T-helper 9 cell (primary cell): ENCODE data around the gene FAM240A.
"Not testable (repeated sequence)": the region's sequence is repeated elsewhere in the genome, so short reads cannot be mapped to it uniquely, and the experiment has no call there.

Source experiments
- DNase-seq: peaks from one replicate; pipeline ENCODE4 v3.0.0-alpha.2; 2020

The FAM240A gene

DNA sequence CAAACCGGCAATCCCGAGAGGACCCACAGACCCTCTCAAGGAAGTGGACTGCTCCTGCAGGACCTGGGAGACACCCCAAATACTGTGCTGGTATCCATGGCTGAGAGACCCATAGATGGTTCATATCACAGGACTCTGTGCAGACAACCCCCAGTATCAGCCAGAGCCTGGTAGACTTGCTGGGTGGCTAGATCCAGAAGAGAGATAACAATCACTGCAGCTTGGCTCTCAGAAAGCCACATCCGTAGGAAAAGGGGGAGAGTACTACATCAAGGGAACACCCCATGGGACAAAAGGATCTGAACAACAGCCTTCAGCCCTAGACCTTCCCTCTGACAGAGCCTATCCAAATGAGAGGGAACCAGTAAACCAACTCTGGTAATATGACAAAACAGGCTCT, 25.1 kb upstream of the FAM240A start:
- not testable (repeated sequence) for DNase-seq

DNA sequence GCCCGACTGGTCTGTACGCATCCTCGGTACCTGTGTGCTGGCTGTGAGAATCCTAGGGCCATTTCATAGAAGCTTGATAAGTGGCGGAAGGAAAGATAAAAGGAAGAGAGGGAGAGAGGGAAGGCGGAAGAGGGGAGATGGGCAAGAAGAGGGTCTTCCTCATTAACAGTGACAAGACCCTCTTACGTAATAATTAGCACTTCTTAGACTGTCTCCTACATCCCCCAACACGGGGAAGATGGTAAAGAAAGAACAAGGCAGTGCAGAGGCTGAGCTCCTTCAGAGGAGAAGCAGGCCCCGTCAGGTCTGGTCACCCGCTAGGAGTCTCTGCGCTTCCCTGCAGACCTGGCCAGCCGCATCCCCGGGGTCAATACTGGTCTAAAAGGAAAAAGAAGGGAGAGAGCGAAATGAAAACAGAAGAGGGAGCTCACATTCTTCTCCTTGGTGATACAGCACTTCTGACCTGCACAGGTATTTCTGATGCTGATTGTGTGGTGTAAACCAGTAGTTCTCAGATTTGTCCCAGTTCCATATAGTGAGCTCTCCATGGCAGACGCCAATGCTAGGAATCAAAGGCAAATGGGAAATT, 19.0 kb upstream of the FAM240A start:
- DNase-seq, result no peak

DNA sequence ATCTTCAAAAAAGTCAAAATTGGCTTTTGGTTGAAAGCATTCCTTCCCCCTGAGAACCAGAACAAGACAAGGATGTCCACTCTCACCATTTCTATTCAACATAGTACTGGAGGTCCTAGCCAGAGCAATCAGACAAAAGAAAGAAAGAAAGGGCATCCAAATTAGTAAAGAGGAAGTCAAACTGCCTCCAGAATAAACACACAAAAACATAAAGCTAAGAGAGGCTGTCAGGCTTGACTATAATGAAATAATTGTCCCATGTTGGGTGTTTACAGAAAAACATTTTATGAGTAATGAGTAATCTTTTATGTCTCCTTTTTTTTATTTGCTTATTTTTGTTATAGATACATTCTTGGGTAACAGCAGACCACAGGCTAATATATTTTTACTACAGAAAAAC, 18.3 kb upstream of the FAM240A start:
- no peak for DNase-seq

DNA sequence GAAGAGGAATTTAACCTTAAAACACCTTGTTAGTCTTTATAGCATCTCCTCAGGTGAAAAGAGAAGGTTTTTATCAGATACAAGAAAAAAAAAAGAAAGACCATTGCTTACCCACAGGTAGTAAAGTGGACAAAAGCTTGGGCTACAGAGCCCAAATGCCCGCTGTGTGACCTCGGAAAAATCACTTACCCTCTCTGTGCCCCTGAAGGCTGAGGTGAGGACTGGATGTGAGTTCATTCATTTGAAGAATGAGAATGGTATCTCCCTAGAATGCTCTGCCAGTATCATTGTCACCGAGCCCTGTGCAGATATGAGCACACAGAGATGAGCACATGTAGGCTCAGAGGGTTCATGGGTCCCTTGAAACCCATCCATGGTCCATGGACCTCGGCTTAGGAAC, 17.6 kb upstream of the FAM240A start:
- no peak for DNase-seq

DNA sequence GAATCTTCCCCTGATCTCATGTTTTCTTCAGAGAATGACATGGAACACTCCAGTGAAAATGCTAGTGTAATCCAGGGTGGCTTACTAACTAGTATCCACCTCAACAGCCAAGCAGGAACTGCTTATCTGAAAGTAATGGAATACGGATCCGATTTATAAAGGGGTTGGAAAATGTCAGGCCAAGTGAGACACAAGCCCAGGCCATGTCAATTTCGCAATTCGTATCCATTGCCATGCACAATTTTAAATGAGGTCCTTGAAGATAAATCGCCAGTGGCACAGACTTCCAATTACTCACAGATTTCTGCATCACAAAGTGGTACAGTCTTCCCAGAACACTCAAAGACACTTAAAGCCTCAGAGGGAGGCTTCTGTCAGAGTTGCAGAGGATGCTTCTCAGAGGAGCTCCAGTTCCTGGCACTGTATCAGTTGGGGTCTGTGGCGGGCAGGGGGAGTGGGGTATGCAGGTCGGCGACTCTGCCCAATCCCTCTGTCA, 16.5 kb upstream of the FAM240A start:
- DNase-seq, result no peak

DNA sequence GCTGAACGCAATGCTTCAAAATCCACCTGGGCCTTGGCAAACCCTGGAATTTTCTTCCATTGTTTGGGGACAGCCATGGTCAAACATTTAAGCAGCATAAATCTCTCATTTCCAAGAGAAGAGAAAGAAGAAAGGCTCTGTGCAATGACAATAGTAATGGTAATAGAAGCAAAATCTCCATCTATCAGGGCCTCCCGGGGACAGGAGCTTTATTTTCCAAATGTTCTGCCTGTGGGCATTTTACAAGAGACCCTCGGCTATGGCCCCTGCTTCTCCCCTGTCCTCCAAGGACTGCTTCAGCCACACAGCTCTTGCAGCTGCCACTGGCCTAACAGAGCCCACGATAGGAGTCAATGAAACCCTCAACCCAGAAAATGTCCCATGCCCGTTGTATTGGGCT, 12.7 kb upstream of the FAM240A start:
- DNase-seq, result no peak

DNA sequence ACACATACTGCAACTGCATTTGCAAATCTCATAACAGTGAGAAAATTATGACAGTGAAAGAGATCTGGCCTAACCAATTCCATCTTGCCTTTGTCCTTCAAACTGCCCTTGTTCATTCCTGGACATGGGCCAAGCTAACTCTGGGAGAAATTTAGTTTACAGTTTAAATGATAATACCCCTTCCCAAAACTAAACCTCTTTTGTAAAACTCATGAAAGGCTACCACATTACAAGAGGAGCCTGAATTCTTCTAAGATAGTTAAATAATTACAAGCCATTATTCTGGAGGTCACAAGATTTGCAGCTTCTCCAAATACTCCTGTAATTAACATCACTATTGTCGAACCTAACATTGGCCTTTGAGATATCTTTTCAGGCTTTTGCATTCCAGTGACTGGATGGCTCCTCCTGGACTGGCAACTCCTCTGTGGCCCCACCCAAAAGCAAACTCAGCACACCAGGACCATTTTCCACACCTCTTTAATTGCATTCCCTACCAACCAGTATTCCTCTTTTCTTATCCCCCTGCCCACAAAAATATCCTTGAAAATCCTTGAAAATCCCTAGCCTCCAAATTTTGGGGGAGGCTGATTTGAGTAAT, 8.8 kb upstream of the FAM240A start:
- DNase-seq, result no peak

DNA sequence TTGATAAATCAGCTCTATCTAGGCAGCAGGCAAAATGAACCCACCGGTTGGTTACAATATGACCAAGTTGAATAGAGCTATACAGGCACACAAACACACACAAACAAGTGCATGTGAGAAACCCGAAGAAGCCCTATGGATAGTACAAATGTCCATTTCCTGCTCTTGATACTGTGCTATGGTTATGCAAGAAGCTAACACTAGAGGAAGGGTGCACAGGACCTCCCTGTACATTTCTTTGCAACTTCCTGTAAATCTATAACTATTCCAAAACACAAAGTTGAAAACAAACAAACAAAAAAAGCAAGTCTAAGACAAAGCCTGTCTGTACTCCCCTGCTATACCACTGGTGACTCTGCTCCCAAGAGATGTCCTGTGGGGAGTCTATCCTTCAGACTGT, 8.2 kb upstream of the FAM240A start:
- DNase-seq, result no peak

DNA sequence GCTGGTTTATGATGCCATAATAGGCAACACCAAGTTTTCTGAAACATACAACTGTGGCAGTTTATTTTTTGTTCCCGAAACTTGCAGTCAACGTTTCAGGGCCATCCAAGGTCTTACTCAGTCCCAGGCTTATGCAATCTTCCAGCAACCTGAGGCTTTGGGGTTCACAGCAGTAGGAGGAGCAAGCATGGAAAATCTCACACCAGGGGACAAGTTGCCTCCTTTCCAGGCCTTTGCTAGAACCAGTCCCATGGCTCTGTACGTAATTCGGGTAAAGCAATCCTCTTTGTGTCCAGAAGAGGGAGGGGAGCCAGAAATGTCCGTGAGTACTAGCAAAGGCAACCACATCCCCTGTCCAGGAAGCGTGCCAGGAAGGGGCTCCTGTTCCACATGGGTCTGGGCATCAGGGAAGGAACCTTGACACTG, 4.7 kb upstream of the FAM240A start:
- no peak for DNase-seq

DNA sequence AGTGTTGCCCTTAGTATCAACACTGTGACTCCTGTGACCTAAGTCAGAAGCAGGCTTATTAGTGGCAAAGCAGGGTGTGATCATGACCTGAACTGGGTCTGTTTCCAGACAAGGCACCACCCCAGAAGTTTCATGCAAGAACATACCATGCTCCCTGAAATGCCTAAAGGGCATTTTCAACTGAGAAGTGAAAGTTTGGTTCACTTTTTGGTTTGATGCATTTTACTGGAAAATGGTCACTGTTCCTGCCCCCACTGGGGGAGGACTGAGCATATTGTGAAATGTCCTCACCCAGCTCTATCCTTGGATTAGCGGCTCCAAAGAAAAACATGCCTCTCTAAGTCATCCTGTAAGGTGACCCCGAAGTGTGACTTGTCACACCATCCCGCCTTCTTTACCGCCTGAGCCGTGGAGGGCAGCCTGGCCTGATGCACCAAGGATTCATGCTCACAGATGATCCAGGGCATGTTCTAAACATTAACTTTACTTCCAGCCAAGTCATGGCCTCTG, 3.1 kb upstream of the FAM240A start:
- DNase-seq, result no peak

DNA sequence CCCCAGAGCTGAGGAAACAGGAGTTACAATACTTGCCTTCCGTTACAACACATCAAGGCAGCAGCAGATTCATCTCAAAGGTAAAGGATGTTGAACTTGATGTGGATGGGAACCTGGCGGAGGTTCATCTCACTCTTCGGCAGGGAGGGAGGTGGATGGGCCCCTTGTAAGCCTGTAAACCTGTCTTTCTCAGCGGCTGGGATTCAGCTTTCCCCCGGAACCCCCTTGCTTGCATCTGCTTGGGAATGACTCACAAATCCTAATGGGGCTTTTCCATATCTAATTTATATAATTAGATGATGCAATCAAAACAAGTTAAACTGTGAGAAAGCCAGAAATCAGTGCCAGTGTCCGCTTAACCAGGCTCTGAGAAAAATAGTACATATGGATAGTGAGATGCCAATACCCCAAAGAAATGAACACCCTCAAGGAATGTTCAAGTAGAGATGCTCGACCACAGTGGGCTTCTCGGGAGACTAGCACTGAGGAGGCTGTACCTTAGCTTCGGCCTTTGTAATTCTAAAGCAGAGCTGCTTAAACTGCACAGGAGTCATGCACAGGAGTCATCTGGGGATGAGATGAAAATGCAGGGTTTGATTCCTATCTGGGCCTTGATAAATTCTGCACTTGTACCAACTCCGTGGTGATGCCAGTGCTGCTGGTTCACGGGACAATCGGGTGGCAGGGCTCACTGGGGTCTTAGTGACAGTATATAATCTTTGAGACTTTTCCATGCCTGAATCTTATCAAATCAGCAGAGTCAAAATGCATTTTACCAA, 2.2 kb upstream of the FAM240A start:
- no peak for DNase-seq

DNA sequence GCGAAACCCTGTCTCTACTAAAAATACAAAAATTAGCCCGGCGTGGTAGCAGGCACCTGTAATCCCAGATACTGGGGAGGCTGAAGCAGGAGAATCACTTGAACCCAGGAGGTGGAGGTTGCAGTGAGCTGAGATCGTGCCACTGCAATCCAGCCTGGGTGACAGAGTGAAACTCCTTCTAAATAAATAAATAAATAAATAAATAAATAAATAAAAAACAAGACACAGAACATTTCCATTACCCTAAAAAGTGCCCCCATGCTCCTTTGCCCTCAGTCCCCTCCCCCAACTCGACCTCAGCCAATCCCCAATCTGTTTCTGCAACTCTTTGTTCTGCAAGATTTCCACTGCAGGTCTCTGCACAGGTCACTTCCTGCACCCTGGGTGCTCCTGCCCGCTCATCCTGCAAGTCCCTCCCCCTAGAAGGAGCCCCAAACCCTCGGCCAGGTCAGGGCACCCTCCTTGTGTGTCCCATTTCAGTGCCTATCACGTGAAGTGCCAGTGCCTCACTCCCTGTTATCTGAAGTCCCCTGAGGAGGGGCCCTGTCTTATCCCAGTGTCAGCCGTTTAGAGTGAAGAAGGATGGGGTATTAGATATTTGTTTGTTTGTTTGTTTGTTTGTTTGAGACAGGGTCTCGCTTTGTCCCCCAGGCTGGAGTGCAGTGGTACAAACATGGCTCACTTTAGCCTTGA, 1.1 kb downstream of the FAM240A start:
- DNase-seq, result no peak

DNA sequence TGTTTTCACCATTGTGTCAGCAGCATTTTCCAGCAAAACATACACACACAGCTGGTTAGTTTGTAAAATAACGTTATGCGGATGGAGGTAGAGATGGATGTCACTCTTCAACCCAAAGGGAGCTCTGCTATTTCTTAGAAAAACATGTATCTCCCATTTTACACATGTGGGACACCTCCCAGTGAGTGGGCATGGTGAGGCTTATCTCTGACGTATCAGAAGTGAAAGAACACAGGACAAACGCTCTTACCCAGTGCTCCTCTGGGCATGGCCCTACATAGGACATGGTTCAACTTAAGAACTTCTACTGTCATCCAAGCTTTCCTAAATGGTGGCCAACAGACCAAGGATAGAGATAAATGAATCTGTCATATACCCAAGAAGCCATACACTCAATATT, 2.1 kb downstream of the FAM240A start:
- no peak for DNase-seq

DNA sequence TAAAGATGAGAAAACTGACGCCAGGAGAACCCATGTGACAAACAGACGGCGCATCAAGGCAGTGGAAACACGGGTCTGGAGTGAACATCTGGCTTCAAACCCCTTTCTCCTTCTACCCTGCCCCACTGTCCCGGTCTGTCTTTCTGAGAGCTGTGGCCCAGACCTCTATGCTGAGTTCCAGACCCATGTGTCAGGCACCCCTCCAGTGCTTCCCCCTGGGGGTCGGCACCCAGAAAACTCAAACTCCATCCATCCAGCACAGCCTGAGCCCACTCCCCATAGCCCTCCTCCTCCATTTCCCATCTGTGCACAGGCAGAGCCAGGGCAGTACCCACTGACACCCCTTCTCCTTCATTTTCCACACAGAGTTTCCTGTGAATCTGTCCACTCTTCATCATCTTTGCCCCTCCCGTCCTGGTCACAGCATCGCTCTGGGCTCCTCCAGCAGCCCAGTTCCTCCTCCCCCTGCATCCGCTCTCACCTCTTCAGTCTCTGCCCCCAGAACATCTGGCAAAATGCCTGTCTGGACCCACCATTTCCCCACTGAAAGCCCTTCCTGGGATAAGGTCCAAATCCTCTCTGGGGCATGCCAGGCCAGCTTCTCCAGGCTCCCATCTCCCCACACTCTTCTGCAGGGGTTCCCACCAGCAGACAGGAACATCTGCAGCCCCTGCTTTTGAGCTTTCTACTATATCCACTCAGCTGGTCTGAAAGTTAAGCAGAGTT, 2.9 kb downstream of the FAM240A start:
- DNase-seq, result no peak

DNA sequence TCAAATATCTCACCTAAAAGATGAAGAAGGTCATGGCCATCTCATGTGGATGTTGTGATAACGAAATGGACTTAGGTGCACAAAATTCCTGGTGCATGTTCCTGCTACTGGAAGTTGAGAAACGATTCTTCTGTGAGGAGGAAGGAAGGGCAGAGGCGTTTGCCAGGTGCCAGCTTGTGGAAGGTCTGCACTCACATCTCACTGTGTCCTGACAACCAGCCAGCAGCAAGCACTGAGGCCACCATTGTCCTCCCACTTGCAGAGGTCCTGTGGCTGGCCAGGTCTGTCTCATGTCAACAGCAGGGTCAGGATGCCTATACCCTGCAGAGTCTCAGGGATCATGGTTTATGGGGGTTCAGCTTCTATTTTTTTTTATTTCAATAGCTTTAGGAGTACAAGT, 3.7 kb downstream of the FAM240A start:
- DNase-seq, result no peak

DNA sequence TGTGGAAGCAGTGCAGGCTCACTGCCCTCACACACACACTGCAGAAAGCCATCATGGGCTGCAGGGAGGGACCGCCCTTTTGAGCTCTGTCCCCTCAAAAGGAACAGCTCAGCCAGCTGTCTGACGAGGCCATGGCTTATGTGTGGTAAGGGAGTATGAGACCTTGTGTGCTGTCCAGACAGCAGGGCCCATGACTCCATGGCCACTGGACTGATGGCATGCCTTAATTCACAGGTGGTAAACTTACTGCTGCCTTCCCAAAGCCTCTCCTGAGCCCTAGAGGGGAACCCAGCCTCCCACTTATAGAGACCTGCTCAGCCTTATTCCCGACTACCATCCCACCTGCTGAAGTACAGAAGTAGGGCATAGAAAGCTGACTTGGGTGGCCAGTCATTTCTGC, 5.6 kb downstream of the FAM240A start:
- no peak for DNase-seq

DNA sequence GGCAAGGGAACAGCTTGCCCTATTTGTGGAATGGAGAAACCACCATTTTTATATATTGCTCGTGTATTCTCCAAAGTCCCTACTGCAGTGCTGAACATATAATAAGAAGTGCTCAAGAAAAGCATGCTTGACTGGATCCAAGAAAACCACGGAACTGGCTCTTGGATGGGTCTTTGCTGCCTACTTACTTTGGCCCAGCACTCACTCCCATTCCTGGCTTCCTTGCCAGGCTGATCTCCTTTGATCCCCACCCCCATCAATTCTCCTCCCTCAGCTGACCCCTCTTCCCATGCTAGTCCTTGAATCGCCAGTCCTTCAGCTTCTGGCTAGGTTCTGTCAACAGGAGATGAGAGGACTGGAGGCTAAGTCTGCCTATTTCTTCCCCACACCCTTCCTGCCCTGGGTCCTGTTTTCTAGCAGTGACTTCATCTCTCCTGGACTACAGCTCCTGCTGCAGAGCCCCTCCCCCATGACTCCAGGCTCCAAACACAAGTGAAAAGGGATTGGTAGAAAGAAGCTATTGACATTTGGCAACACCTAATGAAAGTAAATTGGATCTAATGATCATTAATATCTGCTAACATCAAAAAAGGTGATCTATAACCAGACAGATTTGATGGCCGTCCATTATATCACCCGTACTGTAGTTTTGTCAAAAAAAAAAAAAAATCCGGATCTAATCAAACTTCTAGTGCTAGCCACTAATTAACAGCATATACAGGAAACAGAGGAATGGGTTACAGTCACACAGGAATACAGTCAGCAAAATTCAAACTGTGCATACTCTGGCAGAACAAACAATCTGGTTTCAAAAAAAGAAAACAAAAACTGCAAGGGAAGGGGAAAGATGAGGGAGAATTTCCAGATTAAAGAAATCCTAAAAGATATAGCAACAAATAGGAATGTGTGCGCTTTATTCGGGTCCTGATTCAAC, 7.8 kb downstream of the FAM240A start:
- no peak for DNase-seq

DNA sequence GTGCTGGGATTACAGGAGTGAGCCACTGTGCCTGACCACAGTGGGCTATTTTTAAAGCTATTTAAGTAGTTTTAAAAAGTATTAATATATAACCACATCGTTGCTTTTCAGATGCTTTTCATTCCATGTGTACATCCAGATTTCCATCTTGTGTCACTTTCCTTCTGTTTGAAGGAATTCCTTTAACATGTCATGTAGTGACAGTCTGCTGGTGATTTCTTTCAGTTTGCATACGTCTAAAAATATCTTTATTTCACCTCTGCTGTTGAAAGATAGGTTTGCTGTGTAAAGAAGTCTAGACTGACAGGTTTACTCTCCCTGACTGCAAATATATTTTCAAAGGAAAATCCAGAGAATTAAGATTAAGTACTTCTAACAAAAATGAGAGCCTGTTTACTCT, 12.2 kb downstream of the FAM240A start:
- DNase-seq, result no peak

DNA sequence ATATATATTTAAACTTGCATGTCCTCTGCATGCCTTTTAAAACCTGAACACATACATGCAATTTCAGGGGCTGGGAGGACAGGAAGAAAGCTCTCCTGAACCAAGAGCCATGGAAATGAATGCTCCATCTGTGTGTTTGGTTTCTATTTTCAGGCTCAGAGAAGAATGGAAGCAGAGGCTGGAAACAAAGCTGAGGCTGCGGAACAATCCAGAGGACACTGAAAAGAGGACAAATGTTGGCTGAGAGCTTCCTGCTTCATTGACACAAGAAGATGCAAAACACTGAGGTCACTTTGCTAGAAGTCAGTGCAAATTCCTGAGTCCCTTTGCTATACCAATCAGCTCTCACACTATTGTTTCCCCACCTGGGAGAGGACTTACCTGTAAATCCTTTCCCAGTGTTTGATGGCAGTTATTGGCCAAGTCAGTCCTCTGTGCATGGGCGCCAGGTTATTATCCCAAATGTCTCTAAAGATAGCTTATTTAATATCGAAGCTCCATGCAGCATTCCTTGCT, 12.7 kb downstream of the FAM240A start:
- no peak for DNase-seq

DNA sequence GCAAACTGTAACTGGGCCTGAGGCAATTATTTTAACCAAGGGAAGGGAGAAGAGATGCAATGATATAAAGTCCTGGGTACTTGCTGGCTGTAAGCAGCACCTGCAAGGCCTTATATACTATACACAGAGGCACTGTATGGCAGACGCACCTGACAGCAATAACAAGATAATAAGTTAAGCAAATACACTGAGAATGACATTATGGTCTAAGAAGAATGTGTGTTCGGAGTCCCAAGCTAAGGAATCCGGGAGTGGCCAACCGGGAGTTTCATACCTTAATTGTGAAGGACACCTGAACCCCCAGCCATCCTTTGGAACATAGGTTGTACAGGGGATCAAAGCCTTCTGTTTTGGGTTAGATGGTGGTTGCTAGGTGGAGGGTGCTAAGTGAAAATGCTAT, 13.7 kb downstream of the FAM240A start:
- no peak for DNase-seq

DNA sequence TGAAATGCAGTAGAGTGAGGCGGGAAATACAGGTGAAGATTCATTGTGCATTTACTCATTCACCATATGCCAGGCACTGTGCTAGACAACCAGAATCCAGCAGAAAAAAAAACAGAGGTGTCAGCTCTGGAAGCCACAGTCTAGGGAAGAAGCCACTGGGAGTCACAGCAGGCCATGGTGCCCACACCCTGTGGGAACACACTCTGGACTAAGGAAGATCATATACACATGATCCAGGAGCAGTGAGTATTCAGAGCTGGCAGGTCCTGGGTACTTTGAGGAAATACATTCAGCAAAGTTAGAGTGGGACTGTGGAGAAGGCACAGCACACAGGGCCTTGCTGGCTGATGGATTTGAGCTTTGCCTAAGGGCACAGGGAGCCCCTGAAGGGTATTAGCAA, 14.8 kb downstream of the FAM240A start:
- DNase-seq, result no peak
